ENCODE results near the gene DEPDC5. TPM values are rescaled to one million over a fixed set of nuclear protein-coding genes. Genes with fewer than 3 reads are reported as not detected.
A peak's percentile ranks its signal among the peaks of the same experiment; 100 is the strongest.

The DEPDC5 gene
- total RNA-seq, 2 donors from 2014 or later, result 31.9 to 43.2 TPM

GRCh38 chr22:31743871-31744270 lies 9.9 kb upstream of the DEPDC5 start:
- WGBS, 2 experiments (ENCODE audit: insufficient coverage in 1 of 2, insufficient read length in 1 of 2), result 94 to 100% methylated on average over 1 to 5 of the region's 7 CpGs
- Mint-ChIP-seq H3K27ac (no peak overlapping the region), H3K36me3 (ENCODE audit: low read depth) (peaks cover 58% of the 10 kb centered on the region), H3K9me3 (no peaks in the 10 kb centered on the region), H3K27me3 (ENCODE audit: insufficient read depth) (no peaks in the 10 kb centered on the region), H3K4me3 (no peak overlapping the region), H3K4me1 (peaks cover 33% of the 10 kb centered on the region)
- no peak overlapping the region for H3K27ac ChIP-seq (ENCODE audit: low read depth, low read length)
- peaks cover 30% of the 10 kb centered on the region for H3K36me3 ChIP-seq (ENCODE audit: control insufficient read depth, insufficient read depth, low read length)
- no peaks in the 10 kb centered on the region for H3K9me3 ChIP-seq (ENCODE audit: control insufficient read depth, low read length)
- no peak overlapping the region for H3K9ac ChIP-seq (ENCODE audit: extremely low read depth, low read length, poor library complexity, severe bottlenecking)
- H3K4me1 ChIP-seq (ENCODE audit: control insufficient read depth, insufficient read depth, low read length), result no peaks in the 10 kb centered on the region
- DNase-seq, result no peak
- no peaks in the 10 kb centered on the region for H3K27me3 ChIP-seq (ENCODE audit: control insufficient read depth, insufficient read depth, low read length, poor library complexity, severe bottlenecking)
- TF ChIP-seq CTCF (conservative IDR thresholded peaks at IDR 0.05), result no peak
- H3K4me3 ChIP-seq (ENCODE audit: low read length), result no peak overlapping the region

GRCh38 chr22:31747441-31747840 lies 6.4 kb upstream of the DEPDC5 start:
- H3K4me3 Mint-ChIP-seq, result peak overlapping the region; percentile 92
- Histone ChIP-seq H3K27me3 (ENCODE audit: control insufficient read depth, insufficient read depth, low read length, poor library complexity, severe bottlenecking) (no peaks in the 10 kb centered on the region), H3K4me3 (ENCODE audit: low read length) (peak overlapping the region; percentile 96), H3K27ac (ENCODE audit: low read depth, low read length) (no peak overlapping the region), H3K9ac (ENCODE audit: extremely low read depth, low read length, poor library complexity, severe bottlenecking) (peak overlapping the region; percentile 85), H3K36me3 (ENCODE audit: control insufficient read depth, insufficient read depth, low read length) (peaks cover 8% of the 10 kb centered on the region), H3K4me1 (ENCODE audit: control insufficient read depth, insufficient read depth, low read length) (peaks cover 4% of the 10 kb centered on the region), H3K9me3 (ENCODE audit: control insufficient read depth, low read length) (no peaks in the 10 kb centered on the region)
- no peak for TF ChIP-seq CTCF (conservative IDR thresholded peaks at IDR 0.05)
- H3K36me3 Mint-ChIP-seq (ENCODE audit: low read depth), result peaks cover 33% of the 10 kb centered on the region
- H3K4me1 Mint-ChIP-seq, result peaks cover 34% of the 10 kb centered on the region
- no peaks in the 10 kb centered on the region for H3K9me3 Mint-ChIP-seq
- no peaks in the 10 kb centered on the region for H3K27me3 Mint-ChIP-seq (ENCODE audit: insufficient read depth)
- peak; percentile 59 for DNase-seq
- 22% methylated on average over 4 of the region's 4 CpGs; no CpG with 5 or more reads in 1 of the 2 experiments for WGBS, 2 experiments (ENCODE audit: insufficient coverage in 1 of 2, insufficient read length in 1 of 2)
- peak overlapping the region; percentile 86 for H3K27ac Mint-ChIP-seq

- no peaks in the 10 kb centered on the region for H3K27me3 Mint-ChIP-seq (ENCODE audit: insufficient read depth)
- peaks cover 38% of the 10 kb centered on the region for H3K4me1 Mint-ChIP-seq
- no peaks in the 10 kb centered on the region for H3K27me3 ChIP-seq (ENCODE audit: control insufficient read depth, insufficient read depth, low read length, poor library complexity, severe bottlenecking)
- peaks cover 8% of the 10 kb centered on the region for H3K36me3 ChIP-seq (ENCODE audit: control insufficient read depth, insufficient read depth, low read length)
- TF ChIP-seq CTCF (conservative IDR thresholded peaks at IDR 0.05), result no peak
- H3K4me1 ChIP-seq (ENCODE audit: control insufficient read depth, insufficient read depth, low read length), result peaks cover 4% of the 10 kb centered on the region
- H3K4me3 ChIP-seq (ENCODE audit: low read length), result peak overlapping the region; percentile 96
- peak overlapping the region; percentile 85 for H3K9ac ChIP-seq (ENCODE audit: extremely low read depth, low read length, poor library complexity, severe bottlenecking)
- peak overlapping the region; percentile 96 for H3K27ac Mint-ChIP-seq
- WGBS, 2 experiments (ENCODE audit: insufficient coverage in 1 of 2, insufficient read length in 1 of 2), result 16 to 21% methylated on average over 2 of the region's 2 CpGs
- H3K27ac ChIP-seq (ENCODE audit: low read depth, low read length), result no peak overlapping the region
- H3K9me3 ChIP-seq (ENCODE audit: control insufficient read depth, low read length), result no peaks in the 10 kb centered on the region
- DNase-seq, result no peak
- peak overlapping the region; percentile 92 for H3K4me3 Mint-ChIP-seq
- H3K36me3 Mint-ChIP-seq (ENCODE audit: low read depth), result peaks cover 23% of the 10 kb centered on the region
- no peaks in the 10 kb centered on the region for H3K9me3 Mint-ChIP-seq
Observed at GRCh38 chr22:31748490-31748889, 5.3 kb upstream of the DEPDC5 start.
